ENCODE measurements around the gene SLC7A6OS.
A peak's percentile ranks its signal among the peaks of the same experiment; 100 is the strongest.

SLC7A6OS gene

DNA sequence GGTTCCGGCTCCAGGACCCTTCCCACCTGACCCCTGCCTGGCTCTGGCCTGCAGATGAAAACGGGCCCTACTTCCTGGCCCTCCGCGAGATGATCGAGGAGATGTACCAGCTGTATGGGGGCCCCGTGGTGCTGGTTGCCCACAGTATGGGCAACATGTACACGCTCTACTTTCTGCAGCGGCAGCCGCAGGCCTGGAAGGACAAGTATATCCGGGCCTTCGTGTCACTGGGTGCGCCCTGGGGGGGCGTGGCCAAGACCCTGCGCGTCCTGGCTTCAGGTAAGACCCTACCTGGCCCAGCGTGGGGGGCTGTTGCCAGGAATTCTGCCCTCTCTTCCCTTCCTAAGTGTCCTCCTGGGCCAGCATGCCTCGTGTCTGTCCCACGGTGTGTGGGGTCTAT is 55.0 kb downstream of the SLC7A6OS start:
- Mint-ChIP-seq H3K4me3 (no peak overlapping the region), H3K36me3 (ENCODE audit: low read depth) (peaks cover 99% of the 10 kb centered on the region), H3K9me3 (no peaks in the 10 kb centered on the region), H3K4me1 (ENCODE audit: low read depth) (peaks cover 46% of the 10 kb centered on the region), H3K27me3 (no peaks in the 10 kb centered on the region), H3K27ac (peak overlapping the region; percentile 55)
- intact Hi-C loops (cut with micrococcal nuclease) = loop anchor here (2.0 kb wide), 1 partner anchor 55 kb away; the partner anchor contains the start of genes PRMT7 and SLC7A6OS

DNA sequence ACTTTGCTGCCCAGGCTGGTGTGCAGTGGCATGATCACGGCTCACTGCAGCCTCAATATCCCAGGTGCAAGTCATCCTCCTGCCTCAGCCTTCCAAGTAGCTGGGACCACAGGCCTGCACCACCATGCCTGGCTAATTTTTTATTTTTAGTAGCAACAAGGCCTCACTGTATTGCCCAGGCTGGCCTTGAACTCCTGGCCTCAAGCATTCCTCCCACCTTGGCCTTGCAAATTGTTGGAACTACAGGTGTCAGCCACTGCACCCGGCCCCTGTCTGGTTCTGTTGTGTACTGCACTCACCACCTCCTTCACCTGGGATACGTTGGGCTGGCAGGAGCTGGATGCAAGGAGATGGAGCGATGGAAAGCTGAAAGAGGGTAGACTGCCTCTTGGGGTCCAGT is 57.0 kb downstream of the SLC7A6OS start:
- intact Hi-C loops (cut with micrococcal nuclease) = no loop called here
- Mint-ChIP-seq H3K36me3 (ENCODE audit: low read depth) (peaks cover 99% of the 10 kb centered on the region), H3K4me3 (no peak overlapping the region), H3K4me1 (ENCODE audit: low read depth) (peaks cover 45% of the 10 kb centered on the region), H3K27ac (peak overlapping the region; percentile 18), H3K9me3 (no peaks in the 10 kb centered on the region), H3K27me3 (no peaks in the 10 kb centered on the region)

DNA sequence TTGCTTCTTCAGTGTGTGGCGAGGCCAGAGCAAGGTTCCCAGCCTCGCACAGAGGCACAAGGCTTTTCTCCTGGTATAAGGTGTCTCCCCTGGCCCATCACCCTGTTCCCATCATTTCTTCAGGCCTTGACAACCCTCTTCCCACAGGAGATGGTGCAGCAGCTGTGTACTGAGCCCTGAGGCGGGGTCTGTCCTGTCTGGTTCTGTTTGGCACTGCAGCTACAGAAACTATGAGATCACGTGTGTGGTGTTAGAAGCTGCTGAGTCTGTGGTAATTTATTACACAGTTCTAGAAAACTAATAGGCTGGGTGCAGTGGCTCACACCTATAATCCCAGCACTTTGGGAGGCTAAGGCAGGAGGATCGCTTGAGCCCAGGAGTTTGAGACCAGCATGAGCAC is 58.4 kb downstream of the SLC7A6OS start:
- intact Hi-C loops (cut with micrococcal nuclease) = no loop called here
- peaks cover 90% of the 10 kb centered on the region for H3K36me3 Mint-ChIP-seq (ENCODE audit: low read depth)

DNA sequence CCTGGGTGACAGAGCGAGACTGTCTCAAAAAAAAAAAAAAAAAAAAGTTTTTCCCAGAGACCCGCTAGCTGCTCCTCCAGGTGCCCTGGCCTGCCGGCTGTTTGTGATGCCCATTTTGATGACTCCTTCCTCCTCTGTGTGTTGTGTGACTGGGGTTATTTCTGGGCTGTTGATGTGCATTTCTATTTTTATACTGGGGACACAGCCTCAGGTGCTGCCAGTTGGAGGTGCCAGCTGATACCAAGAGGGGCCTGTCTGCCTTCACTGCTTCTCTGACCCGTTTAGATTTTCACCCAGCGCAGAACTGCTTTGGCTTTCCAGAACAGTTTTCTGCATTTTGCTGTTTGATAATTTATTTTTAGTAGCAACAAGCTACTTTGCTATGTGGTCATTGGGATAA is 58.9 kb downstream of the SLC7A6OS start:
- Mint-ChIP-seq H3K4me3 (no peak overlapping the region), H3K9me3 (no peaks in the 10 kb centered on the region), H3K4me1 (ENCODE audit: low read depth) (peaks cover 47% of the 10 kb centered on the region), H3K27ac (no peak overlapping the region), H3K27me3 (no peaks in the 10 kb centered on the region), H3K36me3 (ENCODE audit: low read depth) (peaks cover 86% of the 10 kb centered on the region)
- intact Hi-C loops (cut with micrococcal nuclease) = no loop called here

More for the DNA sequence above, 58.4 kb downstream of the SLC7A6OS start:
- Mint-ChIP-seq H3K4me3 (no peak overlapping the region), H3K27me3 (no peaks in the 10 kb centered on the region), H3K4me1 (ENCODE audit: low read depth) (peaks cover 45% of the 10 kb centered on the region), H3K9me3 (no peaks in the 10 kb centered on the region), H3K27ac (no peak overlapping the region)

DNA sequence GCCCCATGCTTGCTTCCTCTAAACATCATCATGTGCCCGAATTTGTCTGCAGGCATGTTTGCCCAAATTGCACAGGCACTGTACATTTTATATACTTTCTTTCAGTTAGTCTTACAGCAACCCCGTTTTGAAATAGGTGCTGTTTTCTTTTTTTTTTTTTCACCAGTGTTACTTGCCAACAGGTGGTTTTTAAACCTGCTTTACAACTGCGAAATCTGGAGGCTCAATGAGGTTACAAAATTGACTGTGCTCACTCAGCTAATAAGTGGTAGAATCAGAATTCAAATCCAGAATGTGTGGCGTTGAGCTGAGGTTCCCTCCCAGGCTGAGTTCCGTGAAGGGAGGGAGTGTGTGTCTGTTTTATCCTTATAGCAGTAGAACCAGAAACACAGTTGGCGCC is 59.8 kb downstream of the SLC7A6OS start:
- Mint-ChIP-seq H3K27ac (no peak overlapping the region), H3K9me3 (no peaks in the 10 kb centered on the region), H3K36me3 (ENCODE audit: low read depth) (peaks cover 77% of the 10 kb centered on the region), H3K4me1 (ENCODE audit: low read depth) (peaks cover 51% of the 10 kb centered on the region), H3K4me3 (no peak overlapping the region), H3K27me3 (no peaks in the 10 kb centered on the region)
- intact Hi-C loops (cut with micrococcal nuclease) = no loop called here

DNA sequence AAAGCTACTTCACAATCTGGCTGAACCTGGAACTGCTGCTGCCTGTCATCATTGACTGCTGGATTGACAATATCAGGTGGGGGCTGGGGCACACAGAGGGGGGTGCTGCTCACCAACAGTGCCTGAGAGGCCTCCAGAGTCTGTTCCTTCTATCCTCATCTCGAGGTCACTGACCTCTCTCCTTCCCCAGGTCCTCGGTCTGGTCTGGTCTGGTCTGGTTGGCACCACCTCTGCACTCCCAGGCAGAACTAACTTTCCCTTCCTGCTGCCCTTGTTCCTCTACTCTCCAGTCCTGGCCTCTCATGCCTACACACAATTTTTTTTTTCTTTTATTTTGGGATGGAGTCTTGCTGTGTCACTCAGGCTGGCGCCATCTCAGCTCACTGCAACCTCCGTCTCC is 61.4 kb downstream of the SLC7A6OS start:
- H3K4me1 Mint-ChIP-seq (ENCODE audit: low read depth) = peaks cover 62% of the 10 kb centered on the region
- no peaks in the 10 kb centered on the region for H3K27me3 Mint-ChIP-seq
- H3K27ac Mint-ChIP-seq = peak overlapping the region; percentile 42
- H3K9me3 Mint-ChIP-seq = no peaks in the 10 kb centered on the region
- peaks cover 76% of the 10 kb centered on the region for H3K36me3 Mint-ChIP-seq (ENCODE audit: low read depth)
- no peak overlapping the region for H3K4me3 Mint-ChIP-seq
- intact Hi-C loops (cut with micrococcal nuclease) = loop anchor here (5.0 kb wide), 1 partner anchor 63 kb away; the partner anchor contains the start of genes PRMT7 and SLC7A6OS

Measured in dendritic cell treated with granulocyte-macrophage colony-stimulating factor and Interleukin-4, amounts not matched to agents 40 ng/mL and 50 ng/mL, for 4 days (primary cell).